Measurements from ENCODE around the gene TUT4.

TUT4 gene, protein sequence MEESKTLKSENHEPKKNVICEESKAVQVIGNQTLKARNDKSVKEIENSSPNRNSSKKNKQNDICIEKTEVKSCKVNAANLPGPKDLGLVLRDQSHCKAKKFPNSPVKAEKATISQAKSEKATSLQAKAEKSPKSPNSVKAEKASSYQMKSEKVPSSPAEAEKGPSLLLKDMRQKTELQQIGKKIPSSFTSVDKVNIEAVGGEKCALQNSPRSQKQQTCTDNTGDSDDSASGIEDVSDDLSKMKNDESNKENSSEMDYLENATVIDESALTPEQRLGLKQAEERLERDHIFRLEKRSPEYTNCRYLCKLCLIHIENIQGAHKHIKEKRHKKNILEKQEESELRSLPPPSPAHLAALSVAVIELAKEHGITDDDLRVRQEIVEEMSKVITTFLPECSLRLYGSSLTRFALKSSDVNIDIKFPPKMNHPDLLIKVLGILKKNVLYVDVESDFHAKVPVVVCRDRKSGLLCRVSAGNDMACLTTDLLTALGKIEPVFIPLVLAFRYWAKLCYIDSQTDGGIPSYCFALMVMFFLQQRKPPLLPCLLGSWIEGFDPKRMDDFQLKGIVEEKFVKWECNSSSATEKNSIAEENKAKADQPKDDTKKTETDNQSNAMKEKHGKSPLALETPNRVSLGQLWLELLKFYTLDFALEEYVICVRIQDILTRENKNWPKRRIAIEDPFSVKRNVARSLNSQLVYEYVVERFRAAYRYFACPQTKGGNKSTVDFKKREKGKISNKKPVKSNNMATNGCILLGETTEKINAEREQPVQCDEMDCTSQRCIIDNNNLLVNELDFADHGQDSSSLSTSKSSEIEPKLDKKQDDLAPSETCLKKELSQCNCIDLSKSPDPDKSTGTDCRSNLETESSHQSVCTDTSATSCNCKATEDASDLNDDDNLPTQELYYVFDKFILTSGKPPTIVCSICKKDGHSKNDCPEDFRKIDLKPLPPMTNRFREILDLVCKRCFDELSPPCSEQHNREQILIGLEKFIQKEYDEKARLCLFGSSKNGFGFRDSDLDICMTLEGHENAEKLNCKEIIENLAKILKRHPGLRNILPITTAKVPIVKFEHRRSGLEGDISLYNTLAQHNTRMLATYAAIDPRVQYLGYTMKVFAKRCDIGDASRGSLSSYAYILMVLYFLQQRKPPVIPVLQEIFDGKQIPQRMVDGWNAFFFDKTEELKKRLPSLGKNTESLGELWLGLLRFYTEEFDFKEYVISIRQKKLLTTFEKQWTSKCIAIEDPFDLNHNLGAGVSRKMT (N-terminal part only)

DNA sequence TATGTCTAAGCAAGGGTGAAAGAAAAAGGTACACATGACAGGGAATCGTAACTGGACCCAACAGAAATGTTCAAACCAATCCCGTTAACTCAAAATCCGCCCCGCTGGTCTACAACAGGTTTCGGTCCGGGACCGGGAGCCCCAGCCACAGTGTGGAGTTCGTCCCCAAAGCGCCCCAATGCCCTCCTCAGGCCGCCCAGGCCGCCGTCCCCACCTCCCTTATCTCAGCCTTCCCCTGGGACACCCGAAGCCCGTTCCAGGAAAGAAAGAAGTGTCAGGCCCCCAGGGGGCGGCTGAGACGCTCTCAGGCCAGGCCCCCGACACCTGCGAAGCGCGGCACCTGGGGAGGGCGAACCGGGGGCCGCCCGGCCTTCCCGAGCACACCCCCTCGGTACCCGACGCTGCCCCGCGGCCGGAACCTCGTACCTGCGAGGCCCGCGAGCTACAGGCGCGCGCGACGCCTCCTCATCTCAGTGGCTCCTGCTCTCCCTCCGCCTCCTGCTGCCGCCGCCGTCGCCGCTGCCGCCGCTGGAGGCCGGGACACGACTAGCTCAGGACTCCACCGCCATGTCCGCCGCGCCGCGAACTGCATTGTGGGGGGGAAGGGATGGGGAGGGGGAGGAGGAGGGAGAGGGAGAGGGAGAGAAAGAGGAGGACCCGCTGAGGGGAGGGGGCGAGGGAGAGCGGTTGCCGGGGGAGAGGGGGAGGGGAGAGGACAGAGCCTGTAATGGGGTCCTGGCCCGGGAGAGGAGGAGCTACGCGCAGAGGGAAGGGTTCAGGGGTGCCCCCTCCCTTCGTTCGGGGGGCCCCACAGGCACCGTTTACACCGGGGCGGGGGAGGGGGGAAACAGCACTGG, at the start of gene TUT4:
Gene TUT4 (minus strand): TSS at position 588 of the 857 bp plus-strand sequence. CDS start 26,812 bp downstream, outside the sequence.
- CTCF ChIA-PET = interaction anchor here (0.8 to 3.6 kb wide), 5 partner anchors 14 to 134 kb away, joined by 3 to 14 read pairs (median 6); no protein-coding TSS in a partner anchor
- POLR2A ChIA-PET = interaction anchor here (0.6 to 1.0 kb wide), 2 partner anchors 37 to 148 kb away, joined by 3 to 6 read pairs; partner anchors contain the start of genes ORC1 and PRPF38A
- peak; percentile 72 for DNase-seq (ENCODE audit: extremely low spot score)
- TF ChIP-seq, protein P1, sequence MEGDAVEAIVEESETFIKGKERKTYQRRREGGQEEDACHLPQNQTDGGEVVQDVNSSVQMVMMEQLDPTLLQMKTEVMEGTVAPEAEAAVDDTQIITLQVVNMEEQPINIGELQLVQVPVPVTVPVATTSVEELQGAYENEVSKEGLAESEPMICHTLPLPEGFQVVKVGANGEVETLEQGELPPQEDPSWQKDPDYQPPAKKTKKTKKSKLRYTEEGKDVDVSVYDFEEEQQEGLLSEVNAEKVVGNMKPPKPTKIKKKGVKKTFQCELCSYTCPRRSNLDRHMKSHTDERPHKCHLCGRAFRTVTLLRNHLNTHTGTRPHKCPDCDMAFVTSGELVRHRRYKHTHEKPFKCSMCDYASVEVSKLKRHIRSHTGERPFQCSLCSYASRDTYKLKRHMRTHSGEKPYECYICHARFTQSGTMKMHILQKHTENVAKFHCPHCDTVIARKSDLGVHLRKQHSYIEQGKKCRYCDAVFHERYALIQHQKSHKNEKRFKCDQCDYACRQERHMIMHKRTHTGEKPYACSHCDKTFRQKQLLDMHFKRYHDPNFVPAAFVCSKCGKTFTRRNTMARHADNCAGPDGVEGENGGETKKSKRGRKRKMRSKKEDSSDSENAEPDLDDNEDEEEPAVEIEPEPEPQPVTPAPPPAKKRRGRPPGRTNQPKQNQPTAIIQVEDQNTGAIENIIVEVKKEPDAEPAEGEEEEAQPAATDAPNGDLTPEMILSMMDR (IDR thresholded peaks at IDR 0.05; ENCODE audit: control extremely low read depth, extremely low read depth, low read depth, missing control alignments) = peak; percentile 19

DNA sequence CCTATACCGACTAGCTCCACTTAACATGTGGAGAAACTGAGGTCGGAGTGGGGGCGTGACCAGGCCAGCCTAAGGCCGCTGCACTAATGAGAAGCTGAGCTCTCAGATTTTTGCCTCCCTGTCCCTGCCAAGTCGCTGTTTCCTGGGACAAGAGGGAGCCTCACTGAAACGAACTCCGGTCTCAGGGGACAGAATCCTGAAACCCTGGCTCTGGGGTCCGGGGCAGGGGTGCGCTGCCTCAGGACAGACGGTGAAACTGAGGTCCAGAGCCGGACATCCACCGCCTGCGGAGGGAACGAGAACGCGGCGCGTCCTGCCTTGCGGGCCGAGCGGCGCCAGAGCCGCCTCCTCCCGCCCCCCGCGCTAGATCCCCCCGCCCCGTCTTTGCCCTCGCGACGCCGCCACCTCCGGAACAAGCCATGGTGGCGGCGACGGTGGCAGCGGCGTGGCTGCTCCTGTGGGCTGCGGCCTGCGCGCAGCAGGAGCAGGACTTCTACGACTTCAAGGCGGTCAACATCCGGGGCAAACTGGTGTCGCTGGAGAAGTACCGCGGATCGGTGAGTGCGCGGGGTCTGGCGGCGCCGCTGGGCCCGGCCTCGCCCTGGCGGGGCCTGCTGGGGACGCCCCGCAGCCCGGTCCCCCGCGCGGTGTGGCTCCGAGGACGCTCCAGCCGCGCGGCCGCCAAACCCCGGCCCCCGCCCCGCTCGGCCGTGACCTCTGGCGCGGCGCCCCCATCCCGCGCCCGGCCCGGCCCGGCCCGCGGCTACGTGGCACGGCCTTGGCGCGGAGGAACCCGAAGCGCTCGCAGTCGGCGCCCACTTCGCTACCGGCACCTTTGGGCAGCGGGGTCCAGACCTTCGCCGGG, 49.3 kb upstream of the TUT4 start, which contains the start of gene GPX7:
Gene GPX7 (plus strand): TSS at position 381 of the 865 bp plus-strand sequence. CDS start 39 bp downstream, at position 420.
- CTCF ChIA-PET = interaction anchor here (0.8 to 1.5 kb wide), 6 partner anchors 9 to 84 kb away, joined by 3 read pairs; no protein-coding TSS in a partner anchor
- POLR2A ChIA-PET = interaction anchor here (0.5 kb wide), 1 partner anchor 49 kb away, joined by 3 read pairs; no protein-coding TSS in a partner anchor

DNA sequence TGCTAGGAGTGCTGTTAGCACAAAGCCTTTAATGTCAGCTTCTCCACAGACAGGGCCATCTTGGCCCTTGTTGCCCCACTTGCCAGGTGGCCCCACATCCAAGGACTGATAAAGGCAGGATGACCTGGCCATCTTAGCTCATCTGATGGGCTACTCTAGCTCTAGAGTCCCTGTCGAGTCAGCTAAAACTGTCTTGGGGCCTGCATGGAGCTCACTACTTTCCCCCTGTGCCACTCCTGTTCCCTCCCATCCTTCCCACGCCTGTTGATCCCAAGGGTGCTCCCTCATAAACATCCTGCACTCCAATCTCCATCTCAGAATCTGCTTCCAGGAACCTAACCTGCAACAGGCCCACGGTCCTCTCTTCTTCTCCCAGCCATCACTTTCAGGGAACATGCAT, 48.6 kb upstream of the TUT4 start:
- POLR2A ChIA-PET = no interaction called here
- CTCF ChIA-PET = interaction anchor here (0.8 to 1.5 kb wide), 5 partner anchors 10 to 85 kb away, joined by 3 read pairs; no protein-coding TSS in a partner anchor
- DNase-seq (ENCODE audit: extremely low spot score) = no peak
- TF ChIP-seq, protein P1 (IDR thresholded peaks at IDR 0.05; ENCODE audit: control extremely low read depth, extremely low read depth, low read depth, missing control alignments) = no peak

More for the DNA sequence above, 49.3 kb upstream of the TUT4 start, which contains the start of gene GPX7:
- TF ChIP-seq, protein P1 (IDR thresholded peaks at IDR 0.05; ENCODE audit: control extremely low read depth, extremely low read depth, low read depth, missing control alignments) = no peak
- peak; percentile 65 for DNase-seq (ENCODE audit: extremely low spot score)

DNA sequence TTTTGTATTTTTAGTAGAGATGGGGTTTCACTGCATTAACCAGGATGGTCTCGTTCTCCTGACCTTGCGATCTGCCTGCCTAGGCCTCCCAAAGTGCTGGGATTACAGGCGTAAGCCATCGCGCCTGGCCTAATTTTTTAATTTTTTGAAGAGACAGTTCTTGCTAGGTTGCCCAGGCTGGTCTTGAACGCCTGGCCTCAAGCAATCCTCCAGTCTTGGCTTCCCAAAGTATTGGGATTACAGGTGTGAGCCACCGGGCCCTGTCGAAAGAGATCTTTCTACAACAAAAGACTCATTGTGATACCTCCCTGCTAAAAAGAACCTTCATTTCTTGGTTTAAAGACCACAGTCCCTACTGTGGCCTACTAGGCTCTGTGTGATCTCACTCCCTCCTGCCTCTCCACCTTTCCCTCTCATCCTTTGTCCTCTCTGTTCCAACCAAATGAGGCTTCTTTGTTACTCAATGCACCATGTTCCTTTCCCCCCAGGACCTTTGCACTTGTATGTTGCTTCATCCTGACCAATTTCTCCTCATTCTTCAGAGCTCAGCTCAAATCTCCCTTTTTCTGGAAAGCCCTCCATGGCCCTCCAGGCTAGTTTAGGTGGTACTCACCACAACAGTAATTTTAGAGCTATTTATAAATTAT, 47.8 kb upstream of the TUT4 start:
- POLR2A ChIA-PET = no interaction called here
- DNase-seq (ENCODE audit: extremely low spot score) = no peak
- CTCF ChIA-PET = interaction anchor here (1.1 to 1.5 kb wide), 3 partner anchors 12 to 52 kb away, joined by 3 read pairs; no protein-coding TSS in a partner anchor
- TF ChIP-seq, protein P1 (IDR thresholded peaks at IDR 0.05; ENCODE audit: control extremely low read depth, extremely low read depth, low read depth, missing control alignments) = no peak
